ENCODE results near the gene DIRAS3.

The DIRAS3 gene

DNA sequence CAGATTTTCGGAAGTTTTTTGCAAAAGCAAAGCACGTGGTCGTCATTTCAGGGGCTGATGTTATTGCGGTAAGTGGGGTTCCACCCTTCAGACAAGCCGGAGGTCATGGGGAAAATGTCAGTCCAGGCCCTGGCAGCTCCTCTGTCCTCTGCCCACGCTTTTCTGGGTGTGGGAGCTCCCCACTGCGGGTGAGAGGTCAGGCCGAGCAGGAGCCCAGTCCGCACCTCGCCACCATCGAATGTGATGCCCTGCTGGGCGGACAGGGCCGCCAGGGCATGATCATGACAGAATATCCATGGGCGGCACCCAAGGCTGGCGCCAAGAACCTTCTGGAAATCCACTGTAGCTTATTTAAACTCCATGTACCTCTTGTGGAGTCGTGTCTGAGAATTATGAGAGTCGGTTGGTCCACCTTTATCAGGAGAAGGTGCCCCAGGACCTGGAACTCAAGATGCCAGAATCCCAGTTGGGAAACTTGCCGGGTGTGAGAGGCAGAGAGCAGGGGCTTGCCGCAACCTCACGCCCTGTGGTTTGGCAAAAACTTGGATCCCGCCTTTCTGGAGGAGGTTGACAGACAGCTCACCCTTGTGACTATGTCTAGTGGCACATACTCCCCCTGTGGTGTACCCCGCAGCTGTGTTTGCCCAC is 6.9 kb downstream of the DIRAS3 start:
- Histone ChIP-seq H3K4me3 (ENCODE audit: low read length) (no peak overlapping the region), H4K20me1 (ENCODE audit: insufficient read depth, low read length) (no peaks in the 10 kb centered on the region), H3K4me2 (ENCODE audit: low read length) (no peak overlapping the region), H3K27me3 (ENCODE audit: low read depth, low read length) (no peaks in the 10 kb centered on the region), H3K4me1 (ENCODE audit: low read length) (no peaks in the 10 kb centered on the region), H3K79me2 (ENCODE audit: low read length) (no peaks in the 10 kb centered on the region), H3K9me3 (ENCODE audit: insufficient read depth, low read length) (no peaks in the 10 kb centered on the region), H2AFZ (ENCODE audit: low read depth, low read length) (no peak overlapping the region), H3K36me3 (replicated peaks; ENCODE audit: low read depth, low read length) (no peaks in the 10 kb centered on the region), H3K9ac (ENCODE audit: low read length) (no peak overlapping the region), H3K27ac (ENCODE audit: low read length) (no peak overlapping the region)
- no peak for TF ChIP-seq EZH2phosphoT487 (IDR thresholded peaks at IDR 0.05; ENCODE audit: low read depth)
- no peak for TF ChIP-seq CTCF (IDR thresholded peaks at IDR 0.05; ENCODE audit: low read depth, low read length)

DNA sequence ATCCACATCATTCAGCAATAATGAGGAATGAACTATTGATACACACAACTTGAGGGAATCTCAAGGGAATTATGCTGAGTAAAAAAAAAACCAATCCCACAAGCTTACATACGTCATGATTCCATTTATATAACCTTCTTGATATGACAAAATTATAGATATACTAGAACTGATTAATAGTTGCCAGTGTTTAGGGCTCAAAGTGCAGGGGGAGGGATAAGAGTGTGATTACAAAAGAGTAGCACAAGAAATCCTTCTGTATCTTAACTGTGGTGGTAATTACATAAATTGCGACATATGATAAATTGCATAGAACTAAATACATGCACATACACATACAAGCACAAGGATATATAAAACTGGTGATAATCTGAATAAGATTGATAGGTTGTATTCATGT is 13.5 kb downstream of the DIRAS3 start:
- Histone ChIP-seq H3K4me1 (ENCODE audit: low read length) (no peaks in the 10 kb centered on the region), H3K4me2 (ENCODE audit: low read length) (no peak overlapping the region), H3K27me3 (ENCODE audit: low read depth, low read length) (no peaks in the 10 kb centered on the region), H3K9ac (ENCODE audit: low read length) (no peak overlapping the region), H2AFZ (ENCODE audit: low read depth, low read length) (no peak overlapping the region), H3K4me3 (ENCODE audit: low read length) (no peak overlapping the region), H3K36me3 (replicated peaks; ENCODE audit: low read depth, low read length) (no peaks in the 10 kb centered on the region), H3K9me3 (ENCODE audit: insufficient read depth, low read length) (no peaks in the 10 kb centered on the region), H3K27ac (ENCODE audit: low read length) (no peak overlapping the region), H4K20me1 (ENCODE audit: insufficient read depth, low read length) (no peaks in the 10 kb centered on the region), H3K79me2 (ENCODE audit: low read length) (no peaks in the 10 kb centered on the region)
- no peak for TF ChIP-seq EZH2phosphoT487 (IDR thresholded peaks at IDR 0.05; ENCODE audit: low read depth)
- TF ChIP-seq CTCF (IDR thresholded peaks at IDR 0.05; ENCODE audit: low read depth, low read length) = no peak

GRCh38 chr1:68029444-68029843 is 21.0 kb downstream of the DIRAS3 start:
- Histone ChIP-seq H3K9ac (ENCODE audit: low read length) (no peak overlapping the region), H3K27ac (ENCODE audit: low read length) (no peak overlapping the region), H2AFZ (ENCODE audit: low read depth, low read length) (no peak overlapping the region), H3K36me3 (replicated peaks; ENCODE audit: low read depth, low read length) (no peaks in the 10 kb centered on the region), H3K4me3 (ENCODE audit: low read length) (no peak overlapping the region), H3K9me3 (ENCODE audit: insufficient read depth, low read length) (no peaks in the 10 kb centered on the region), H3K79me2 (ENCODE audit: low read length) (no peaks in the 10 kb centered on the region), H3K4me2 (ENCODE audit: low read length) (no peak overlapping the region), H3K27me3 (ENCODE audit: low read depth, low read length) (no peaks in the 10 kb centered on the region), H4K20me1 (ENCODE audit: insufficient read depth, low read length) (no peaks in the 10 kb centered on the region), H3K4me1 (ENCODE audit: low read length) (no peaks in the 10 kb centered on the region)
- no peak for TF ChIP-seq CTCF (IDR thresholded peaks at IDR 0.05; ENCODE audit: low read depth, low read length)
- TF ChIP-seq EZH2phosphoT487 (IDR thresholded peaks at IDR 0.05; ENCODE audit: low read depth) = no peak

DNA sequence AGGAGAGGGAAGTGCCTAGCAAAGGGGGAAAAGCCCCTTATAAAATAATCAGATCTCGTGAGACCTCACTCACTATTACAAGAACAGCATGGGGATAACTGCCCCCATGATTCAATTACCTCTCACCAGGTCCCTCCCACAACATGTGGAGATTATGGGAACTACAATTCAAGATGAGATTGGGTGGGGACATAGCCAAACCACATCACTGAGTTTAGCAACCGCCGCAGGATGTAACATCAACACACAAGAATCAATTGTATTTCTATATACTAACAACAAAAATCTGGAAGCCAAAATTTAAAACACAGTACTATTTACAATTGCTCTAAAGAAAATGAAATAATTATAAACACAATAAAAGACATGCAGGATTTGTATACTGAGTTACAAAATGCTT is 21.9 kb downstream of the DIRAS3 start:
- Histone ChIP-seq H3K27ac (ENCODE audit: low read length) (no peak overlapping the region), H3K9me3 (ENCODE audit: insufficient read depth, low read length) (no peaks in the 10 kb centered on the region), H4K20me1 (ENCODE audit: insufficient read depth, low read length) (no peaks in the 10 kb centered on the region), H3K27me3 (ENCODE audit: low read depth, low read length) (no peaks in the 10 kb centered on the region), H3K79me2 (ENCODE audit: low read length) (no peaks in the 10 kb centered on the region), H3K4me1 (ENCODE audit: low read length) (no peaks in the 10 kb centered on the region), H3K9ac (ENCODE audit: low read length) (no peak overlapping the region), H3K4me2 (ENCODE audit: low read length) (no peak overlapping the region), H3K36me3 (replicated peaks; ENCODE audit: low read depth, low read length) (no peaks in the 10 kb centered on the region), H3K4me3 (ENCODE audit: low read length) (no peak overlapping the region), H2AFZ (ENCODE audit: low read depth, low read length) (no peak overlapping the region)
- TF ChIP-seq CTCF (IDR thresholded peaks at IDR 0.05; ENCODE audit: low read depth, low read length) = no peak
- TF ChIP-seq EZH2phosphoT487 (IDR thresholded peaks at IDR 0.05; ENCODE audit: low read depth) = no peak
